HG03565 (cell line): ENCODE data around the gene EXOC6B.

ENCODE experiments used
- ATAC-seq: cut with Tn5 transposase; IDR thresholded peaks from one replicate; pipeline ENCODE4 v1.9.1; 2021; ENCODE audit warnings: mild to moderate bottlenecking, moderate library complexity; ENCODE audit not compliant: unreplicated experiment

Gene EXOC6B

DNA sequence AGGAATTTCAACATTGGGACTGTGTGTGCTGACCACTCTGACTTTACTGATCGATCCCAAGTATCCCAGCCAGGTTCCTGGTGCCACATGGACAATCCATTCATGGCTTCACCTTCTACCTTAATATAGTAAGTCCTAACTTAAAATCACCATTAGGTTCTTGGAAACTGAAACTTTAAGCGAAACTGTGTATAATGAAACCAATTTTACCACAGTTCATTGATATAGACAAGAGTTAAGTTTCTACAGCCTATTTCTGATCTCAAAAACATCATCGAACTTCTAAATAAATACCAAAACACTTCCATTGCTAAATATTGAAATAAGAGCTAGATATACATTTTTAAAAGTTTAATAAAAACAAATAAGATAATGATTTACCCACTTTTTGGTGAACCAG lies 4.4 kb upstream of the EXOC6B start:
- ATAC-seq = peak; percentile 34

DNA sequence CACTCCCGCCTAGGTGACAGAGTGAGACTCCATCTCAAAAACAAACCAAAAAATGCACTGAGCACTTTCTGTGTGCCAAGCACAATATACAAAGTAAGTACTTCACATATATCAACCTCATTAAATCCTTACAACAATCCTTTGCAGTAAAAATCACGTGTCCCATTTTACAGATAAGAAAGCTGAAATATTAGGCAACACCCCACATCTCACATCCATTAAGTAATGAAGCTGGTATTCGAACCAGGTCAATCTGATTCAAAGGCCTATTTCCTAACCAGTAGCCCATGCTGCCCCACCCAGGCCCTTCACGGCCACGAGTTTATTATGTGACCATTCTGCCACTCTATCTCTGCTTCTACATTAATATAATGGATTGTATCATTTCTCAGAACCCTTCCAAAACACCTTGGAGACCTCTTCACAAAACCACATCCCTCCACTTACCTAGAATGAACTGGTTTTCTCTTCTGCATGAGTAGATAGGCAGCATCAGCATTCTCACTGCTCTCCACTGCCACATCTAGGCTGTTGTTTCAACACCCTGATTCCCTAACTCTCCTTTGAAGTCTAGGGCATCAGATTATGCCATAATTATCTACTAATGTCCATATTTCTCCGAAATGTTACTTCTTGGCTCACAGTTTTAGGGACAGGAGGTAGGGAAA lies 3.1 kb upstream of the EXOC6B start:
- no peak for ATAC-seq

GRCh38 chr2:72827966-72828646 lies 2.3 kb upstream of the EXOC6B start:
- no peak for ATAC-seq

GRCh38 chr2:72827487-72827886 lies 1.7 kb upstream of the EXOC6B start:
- no peak for ATAC-seq

DNA sequence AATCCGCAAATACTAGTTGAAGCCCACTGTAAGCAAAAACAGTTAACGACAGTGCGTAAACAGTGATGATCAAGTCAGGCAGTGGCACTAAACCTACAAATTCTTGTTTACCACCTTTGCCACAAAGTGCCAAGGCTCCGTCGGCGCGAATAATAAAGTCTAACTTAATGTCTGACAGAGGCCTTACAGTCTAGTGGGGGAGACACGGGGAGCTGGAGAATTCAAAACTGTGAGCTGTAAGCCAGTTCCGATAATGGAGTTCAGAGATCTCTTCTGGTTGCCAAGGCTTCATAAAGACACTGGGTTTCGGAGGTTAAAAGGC lies 284 bp upstream of the EXOC6B start:
- ATAC-seq = no peak

- ATAC-seq = no peak
Measured at GRCh38 chr2:72824224-72824842, 1.5 kb downstream of the EXOC6B start.

DNA sequence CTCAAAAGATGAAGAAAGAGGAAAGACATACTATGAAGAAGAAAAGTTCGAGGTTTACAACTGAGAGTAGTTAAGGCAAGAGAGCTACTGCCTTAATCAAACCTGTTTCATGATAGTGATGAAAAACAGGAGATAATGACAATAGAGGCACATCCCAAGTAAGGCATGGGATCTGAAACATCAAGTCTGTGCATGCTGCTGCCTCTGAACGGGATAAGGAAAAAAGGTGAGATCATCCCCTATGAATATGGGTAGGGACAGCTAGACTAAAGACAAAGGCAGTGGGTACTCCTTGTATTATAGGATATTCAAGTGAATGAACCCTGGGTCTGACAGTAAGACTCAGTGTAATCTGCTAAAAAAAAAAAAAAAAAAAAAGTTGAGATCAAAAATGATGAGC lies 3.0 kb downstream of the EXOC6B start:
- ATAC-seq = no peak

DNA sequence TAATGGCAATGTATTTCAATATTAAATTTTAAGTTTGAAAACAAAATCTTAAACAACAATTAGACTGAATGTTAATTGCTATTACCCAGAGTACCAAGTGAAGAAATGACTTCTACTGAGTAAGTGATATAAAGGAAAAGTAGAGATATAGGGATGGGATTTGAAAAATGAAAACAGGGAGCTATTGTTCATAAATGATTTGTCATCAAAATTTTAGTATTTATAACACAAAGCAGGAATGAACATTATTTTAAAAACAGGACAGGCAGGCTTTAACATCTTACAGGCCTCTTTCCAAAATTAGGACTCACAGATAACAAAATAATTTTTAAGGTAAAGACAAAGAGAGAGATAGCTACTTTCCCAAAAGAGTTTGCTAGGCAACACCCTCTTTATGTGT lies 3.9 kb downstream of the EXOC6B start:
- ATAC-seq = no peak

- ATAC-seq = no peak
Measured at GRCh38 chr2:72821118-72821517, 4.7 kb downstream of the EXOC6B start.

DNA sequence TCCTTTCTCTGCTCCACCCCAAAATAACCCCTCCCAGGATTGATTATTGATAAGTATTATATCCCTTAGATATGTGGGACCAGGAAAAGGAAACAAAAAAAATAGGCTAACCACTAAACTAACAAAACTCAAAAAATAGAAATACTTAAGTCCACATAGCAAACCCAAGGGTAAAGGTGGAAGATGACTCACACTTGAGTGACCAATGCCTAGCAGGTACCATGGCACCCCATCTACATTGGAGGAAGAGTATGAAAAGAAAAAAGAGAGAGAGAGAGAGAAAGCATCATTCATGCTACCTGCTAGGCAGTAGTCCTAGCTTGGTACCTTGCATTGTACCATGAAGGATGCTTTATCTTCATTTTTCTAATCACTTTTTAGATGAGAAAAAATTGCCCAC lies 6.3 kb downstream of the EXOC6B start:
- no peak for ATAC-seq

GRCh38 chr2:72815655-72816278 lies 10.1 kb downstream of the EXOC6B start:
- no peak for ATAC-seq

DNA sequence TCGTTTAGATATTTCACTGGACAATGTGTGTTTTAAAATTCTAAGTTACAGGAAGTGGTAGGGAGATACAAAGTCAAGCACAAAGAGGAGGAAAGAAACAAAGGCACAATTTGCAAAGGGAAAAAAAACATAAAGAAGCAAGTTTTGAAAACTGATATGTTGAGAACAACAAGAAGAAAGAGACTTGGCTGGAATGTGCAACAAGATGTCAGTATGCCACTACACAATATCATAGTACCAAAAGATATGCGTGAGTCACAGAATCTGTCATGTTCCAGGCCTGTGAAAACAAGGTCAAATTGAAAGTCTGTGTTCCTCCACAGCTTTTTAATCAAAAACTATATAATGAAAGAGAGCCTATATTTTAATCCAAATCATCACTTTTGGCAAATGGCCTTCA lies 12.0 kb downstream of the EXOC6B start:
- no peak for ATAC-seq

DNA sequence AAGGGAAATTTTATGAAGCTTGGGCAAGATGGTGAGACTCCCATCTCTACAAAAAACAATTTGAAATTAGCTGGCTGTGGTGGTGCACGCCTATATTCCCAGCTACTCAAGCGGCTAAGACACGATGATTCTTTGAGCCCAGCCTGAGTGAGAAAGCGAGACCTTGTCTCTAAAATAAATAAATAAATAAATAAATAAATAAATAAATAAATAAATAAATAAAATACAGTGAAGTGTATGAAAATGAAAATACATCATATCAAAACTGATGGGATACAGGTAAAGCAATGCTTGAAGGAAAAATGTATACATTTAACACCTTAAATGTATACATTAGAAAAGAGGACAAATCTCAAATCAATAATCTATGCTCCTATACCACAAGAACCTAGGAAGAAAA lies 15.7 kb downstream of the EXOC6B start:
- ATAC-seq = no peak

GRCh38 chr2:72809095-72809494 lies 16.7 kb downstream of the EXOC6B start:
- no peak for ATAC-seq

DNA sequence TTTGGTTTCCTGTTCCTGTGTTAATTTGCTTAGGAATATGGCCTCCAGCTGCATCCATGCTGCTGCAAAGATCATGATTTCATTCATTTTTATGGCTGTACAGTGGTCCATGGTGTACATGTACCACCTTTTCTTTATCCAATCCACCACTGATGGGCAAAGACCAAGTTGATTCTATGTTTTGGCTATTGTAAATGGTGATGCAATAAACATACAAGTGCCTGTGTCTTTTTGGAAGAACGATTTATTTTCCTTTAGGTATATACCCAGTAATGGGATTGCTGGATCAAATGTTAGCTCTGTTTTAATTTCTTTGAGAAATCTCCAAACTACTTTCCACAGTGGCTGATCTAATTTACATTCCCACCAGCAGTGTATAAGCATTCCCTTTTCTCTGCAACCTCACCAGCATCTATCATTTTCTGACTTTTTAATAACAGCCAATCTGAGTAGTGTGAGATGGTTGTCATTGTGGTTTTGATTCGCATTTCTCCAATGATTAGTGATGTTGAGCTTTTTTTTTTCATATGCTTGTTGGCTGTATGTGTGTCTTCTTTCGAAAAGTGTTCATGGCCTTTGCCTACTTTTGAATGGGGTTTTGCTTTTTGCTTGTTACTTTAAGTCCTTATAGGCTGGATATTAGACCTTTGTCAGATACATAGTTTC lies 19.4 kb downstream of the EXOC6B start:
- ATAC-seq = no peak

DNA sequence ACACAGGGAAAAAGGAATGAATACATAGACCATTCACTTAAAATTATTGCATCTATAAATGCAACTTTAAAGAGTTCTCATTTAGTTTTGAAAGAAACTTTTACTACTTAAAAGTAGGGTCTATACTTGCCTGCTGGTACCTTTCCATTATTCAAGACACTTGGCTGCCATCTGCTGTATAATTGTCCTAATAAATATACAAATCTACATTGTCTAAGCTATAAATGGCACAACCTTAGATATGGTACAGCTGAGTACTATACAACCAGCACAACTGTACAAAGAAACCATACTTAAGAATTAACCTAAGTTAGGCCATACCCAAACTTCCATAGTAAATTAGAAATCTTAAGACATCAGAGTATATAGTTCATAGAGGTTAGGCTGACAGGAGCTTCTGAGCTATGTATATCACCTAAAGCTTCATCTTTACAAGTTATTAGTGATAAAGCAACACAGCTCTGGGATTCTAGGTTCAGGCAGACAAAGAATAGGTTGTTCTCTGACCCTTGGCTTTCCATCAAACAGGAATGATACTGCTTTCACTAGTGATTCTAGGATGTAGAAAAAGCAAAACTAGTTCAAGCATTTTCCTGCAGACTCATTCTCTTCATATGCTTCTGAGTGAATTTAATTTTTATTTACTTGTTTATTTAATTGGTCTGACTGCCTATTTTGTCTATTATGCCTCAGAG lies 22.1 kb downstream of the EXOC6B start:
- ATAC-seq = no peak

GRCh38 chr2:72803151-72803550 lies 22.7 kb downstream of the EXOC6B start:
- ATAC-seq = no peak

DNA sequence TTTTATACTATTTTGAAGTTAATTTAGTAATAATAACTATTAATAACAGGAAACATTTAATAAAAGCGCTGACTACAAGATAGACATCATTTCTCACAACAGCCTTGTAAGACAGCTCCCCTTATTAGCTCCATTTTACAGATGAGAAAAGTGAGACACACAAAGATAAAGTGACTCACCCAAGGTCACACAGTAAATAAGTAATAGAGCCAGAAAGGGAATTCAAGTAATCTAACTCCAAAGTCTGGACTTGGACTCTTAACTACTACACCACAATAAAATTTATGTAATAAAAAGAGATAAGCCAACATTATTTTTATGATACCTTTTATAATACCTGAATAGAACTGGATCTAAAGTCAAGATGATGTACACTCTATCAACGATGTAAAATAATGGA lies 25.3 kb downstream of the EXOC6B start:
- ATAC-seq = no peak

DNA sequence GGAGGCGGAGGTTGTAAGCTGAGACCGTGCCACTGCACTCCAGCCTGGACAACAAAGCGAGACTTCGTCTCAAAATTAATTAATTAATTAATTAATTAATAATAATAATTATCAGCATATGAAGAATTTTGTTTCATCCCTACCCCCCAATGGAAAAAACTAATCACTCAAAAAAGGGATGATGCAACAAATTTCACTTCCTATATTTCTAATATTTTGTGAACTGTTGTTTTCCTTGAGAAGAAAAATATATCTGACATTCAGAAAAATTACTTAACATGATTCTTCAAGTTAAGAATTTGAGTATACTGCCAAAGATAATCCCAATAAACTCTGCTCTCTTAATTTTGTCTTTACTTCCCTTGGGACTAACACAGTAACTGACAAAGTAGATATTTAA lies 28.1 kb downstream of the EXOC6B start:
- no peak for ATAC-seq

GRCh38 chr2:72796766-72797165 lies 29.1 kb downstream of the EXOC6B start:
- no peak for ATAC-seq

GRCh38 chr2:72794572-72794971 lies 31.3 kb downstream of the EXOC6B start:
- no peak for ATAC-seq
